ENCODE results near the gene GRIK2. TPM values are rescaled to one million over a fixed set of nuclear protein-coding genes. Genes with fewer than 3 reads are reported as not detected.

Gene GRIK2
- total RNA-seq, 6 experiments from 2014 or later, result 25.0 to 33.3 (median 28.3) TPM

- H3K36me3 Mint-ChIP-seq (ENCODE audit: low read depth), result no peaks in the 10 kb centered on the region
- H3K9me3 Mint-ChIP-seq, result no peaks in the 10 kb centered on the region
- H3K4me1 Mint-ChIP-seq (ENCODE audit: low read depth), result no peaks in the 10 kb centered on the region
- no peak for DNase-seq
- H3K27ac Mint-ChIP-seq, result no peak overlapping the region
- TF ChIP-seq CTCF (IDR thresholded peaks at IDR 0.05), result no peak
- H3K4me3 Mint-ChIP-seq, result no peak overlapping the region
- H3K27me3 Mint-ChIP-seq (ENCODE audit: insufficient read depth), result no peaks in the 10 kb centered on the region
These were observed 515.9 kb downstream of the GRIK2 start for GRCh38 chr6:101909366-101909765.

- no peak for DNase-seq
- TF ChIP-seq CTCF (IDR thresholded peaks at IDR 0.05), result no peak
- Mint-ChIP-seq H3K36me3 (ENCODE audit: low read depth) (no peaks in the 10 kb centered on the region), H3K27ac (no peak overlapping the region), H3K4me1 (ENCODE audit: low read depth) (no peaks in the 10 kb centered on the region), H3K4me3 (no peak overlapping the region), H3K27me3 (ENCODE audit: insufficient read depth) (no peaks in the 10 kb centered on the region), H3K9me3 (no peaks in the 10 kb centered on the region)
These were observed 518.8 kb downstream of the GRIK2 start for GRCh38 chr6:101912311-101912710.

- DNase-seq, result no peak
- no peak overlapping the region for H3K4me3 Mint-ChIP-seq
- H3K36me3 Mint-ChIP-seq (ENCODE audit: low read depth), result no peaks in the 10 kb centered on the region
- no peak for TF ChIP-seq CTCF (IDR thresholded peaks at IDR 0.05)
- no peaks in the 10 kb centered on the region for H3K4me1 Mint-ChIP-seq (ENCODE audit: low read depth)
- H3K27ac Mint-ChIP-seq, result no peak overlapping the region
- no peaks in the 10 kb centered on the region for H3K27me3 Mint-ChIP-seq (ENCODE audit: insufficient read depth)
- H3K9me3 Mint-ChIP-seq, result no peaks in the 10 kb centered on the region
These were observed 525.0 kb downstream of the GRIK2 start for GRCh38 chr6:101918471-101918870.

GRCh38 chr6:101921829-101922450 is 528.4 kb downstream of the GRIK2 start:
- no peaks in the 10 kb centered on the region for H3K27me3 Mint-ChIP-seq (ENCODE audit: insufficient read depth)
- no peak overlapping the region for H3K4me3 Mint-ChIP-seq
- DNase-seq, result no peak
- H3K9me3 Mint-ChIP-seq, result no peaks in the 10 kb centered on the region
- H3K27ac Mint-ChIP-seq, result no peak overlapping the region
- no peak for TF ChIP-seq CTCF (IDR thresholded peaks at IDR 0.05)
- no peaks in the 10 kb centered on the region for H3K36me3 Mint-ChIP-seq (ENCODE audit: low read depth)
- peaks cover 5% of the 10 kb centered on the region; the same call in 1 of the 2 replicates for H3K4me1 Mint-ChIP-seq (ENCODE audit: low read depth)

GRCh38 chr6:101926149-101926925 is 532.8 kb downstream of the GRIK2 start:
- H3K27ac Mint-ChIP-seq, result no peak overlapping the region
- no peaks in the 10 kb centered on the region for H3K27me3 Mint-ChIP-seq (ENCODE audit: insufficient read depth)
- H3K9me3 Mint-ChIP-seq, result no peaks in the 10 kb centered on the region
- H3K4me1 Mint-ChIP-seq (ENCODE audit: low read depth), result peaks cover 12% of the 10 kb centered on the region
- TF ChIP-seq CTCF (IDR thresholded peaks at IDR 0.05), result no peak
- H3K36me3 Mint-ChIP-seq (ENCODE audit: low read depth), result no peaks in the 10 kb centered on the region
- H3K4me3 Mint-ChIP-seq, result no peak overlapping the region
- DNase-seq, result no peak
